ENCODE results near the gene FAF1.

- TF ChIP-seq GATA3 (IDR thresholded peaks at IDR 0.05; ENCODE audit: low read depth, low read length) (no peak), GATA2 (IDR thresholded peaks at IDR 0.05; ENCODE audit: low read depth, low read length) (no peak)
These were observed 432.6 kb downstream of the FAF1 start for GRCh38 chr1:50527249-50527986.

Data from SH-SY5Y (cell line).